ENCODE data around the gene C17orf100.

- no peak for TF ChIP-seq POLR2A (IDR thresholded peaks at IDR 0.05)
- TF ChIP-seq, protein P1, sequence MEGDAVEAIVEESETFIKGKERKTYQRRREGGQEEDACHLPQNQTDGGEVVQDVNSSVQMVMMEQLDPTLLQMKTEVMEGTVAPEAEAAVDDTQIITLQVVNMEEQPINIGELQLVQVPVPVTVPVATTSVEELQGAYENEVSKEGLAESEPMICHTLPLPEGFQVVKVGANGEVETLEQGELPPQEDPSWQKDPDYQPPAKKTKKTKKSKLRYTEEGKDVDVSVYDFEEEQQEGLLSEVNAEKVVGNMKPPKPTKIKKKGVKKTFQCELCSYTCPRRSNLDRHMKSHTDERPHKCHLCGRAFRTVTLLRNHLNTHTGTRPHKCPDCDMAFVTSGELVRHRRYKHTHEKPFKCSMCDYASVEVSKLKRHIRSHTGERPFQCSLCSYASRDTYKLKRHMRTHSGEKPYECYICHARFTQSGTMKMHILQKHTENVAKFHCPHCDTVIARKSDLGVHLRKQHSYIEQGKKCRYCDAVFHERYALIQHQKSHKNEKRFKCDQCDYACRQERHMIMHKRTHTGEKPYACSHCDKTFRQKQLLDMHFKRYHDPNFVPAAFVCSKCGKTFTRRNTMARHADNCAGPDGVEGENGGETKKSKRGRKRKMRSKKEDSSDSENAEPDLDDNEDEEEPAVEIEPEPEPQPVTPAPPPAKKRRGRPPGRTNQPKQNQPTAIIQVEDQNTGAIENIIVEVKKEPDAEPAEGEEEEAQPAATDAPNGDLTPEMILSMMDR (IDR thresholded peaks at IDR 0.05): no peak
Measured at GRCh38 chr17:6660101-6660500, 8.5 kb downstream of the C17orf100 start.

All from esophagus squamous epithelium (tissue), 4 donors.